Esophagus squamous epithelium (tissue), 5 donors: Measurements from ENCODE around the gene SLC9C2. TPM values are rescaled to one million over a fixed set of nuclear protein-coding genes. Genes with fewer than 3 reads are reported as not detected.

Experiments used
- DNase-seq: peaks from one replicate; lab custom pipeline; 2025; lab: John Stamatoyannopoulos, UW
- H3K27ac ChIP-seq, 4 donors: fragments of 200-600 bp; sonication (generic); one replicate each; pipeline ENCODE4 v1.5.1; 2016 to 2019; ENCODE audit warnings: mild to moderate bottlenecking in 1 of 4
- H3K27me3 ChIP-seq, 4 donors: fragments of 200-600 bp; sonication (generic); 1 replicate in 3 of 4; 2 replicates in 1 of 4; pipeline versions ENCODE4 v1.5.1 to v1.6.0; 2017 to 2021; ENCODE audit warnings: antibody characterized with exemption in 1 of 4
- H3K36me3 ChIP-seq, 3 donors: fragments of 200-600 bp; sonication (generic); one replicate each; pipeline ENCODE4 v1.5.1; 2016 to 2019
- H3K4me1 ChIP-seq, 3 donors: fragments of 200-600 bp; sonication (generic); one replicate each; pipeline ENCODE4 v1.5.1; 2017 to 2019
- H3K4me3 ChIP-seq, 4 donors: fragments of 200-600 bp; sonication (generic); 1 replicate in 3 of 4; 2 replicates in 1 of 4; pipeline ENCODE4 v1.5.1; 2016 to 2019; ENCODE audit warnings: mild to moderate bottlenecking in 2 of 4, moderate library complexity in 1 of 4
- H3K9me3 ChIP-seq, 3 donors: fragments of 200-600 bp; sonication (generic); one replicate each; pipeline ENCODE4 v1.5.1; 2016 to 2019
- POLR2A ChIP-seq, 4 donors: fragments of 450-650 bp; IDR thresholded peaks; one replicate each; pipeline ENCODE4 v1.6.1; 2017; ENCODE audit warnings: antibody characterized with exemption in 4 of 4, mild to moderate bottlenecking in 4 of 4, moderate library complexity in 3 of 4
- WGBS, 2 donors: methylation state at CpG; one replicate each; pipeline ENCODE4 v1.1.5; 2018; 5-methylcytosine and 5-hydroxymethylcytosine counted together
- intact Hi-C: fragments of 100-400 bp; cut with DNase I; formaldehyde crosslinking; loops from one replicate; pipeline ENCODE4 v1.15.0; 2022
- total RNA-seq, 4 donors: library from RNA; depleted of rRNA; stranded (reverse); fragments of >200 nt; gene quantifications; one replicate each; pipeline ENCODE4 v1.1.0, GENCODE V29; 2016
- TF ChIP-seq, protein P1 (sequence below), 6 experiments: fragments of 450-650 bp in 4 of 6; fragments of 200-600 bp in 2 of 6; sonication (generic) in 2 of 6; IDR thresholded peaks; one replicate each; pipeline ENCODE4 v1.5.1; 2016 to 2019; ENCODE audit warnings: antibody characterized with exemption in 6 of 6, mild to moderate bottlenecking in 4 of 6, moderate library complexity in 4 of 6
- donor health status: DM: yes; HTN: yes; CAD: no.

SLC9C2 gene
- total RNA-seq, 4 donors from 2014 or later, result not detected

DNA sequence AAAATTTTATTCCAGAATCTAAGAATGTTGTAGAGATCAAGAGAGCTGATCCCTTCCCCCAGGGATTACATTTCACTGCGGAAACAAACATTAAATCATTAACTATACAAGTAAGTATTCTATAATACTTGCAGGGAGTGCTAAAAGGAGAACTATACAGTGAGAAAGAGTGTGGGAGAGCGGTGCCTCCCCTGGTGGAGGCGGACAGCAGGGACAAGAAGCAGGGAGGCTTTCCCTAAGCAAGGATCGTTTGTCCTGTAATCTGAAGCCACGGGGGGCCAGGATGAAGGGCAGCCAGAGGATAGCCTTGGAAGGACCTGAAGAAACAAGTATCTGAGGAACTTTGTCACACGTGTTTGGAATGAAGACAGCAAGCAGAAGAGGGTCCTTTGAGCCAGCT, 40.1 kb downstream of the SLC9C2 start:
- H3K27me3 ChIP-seq, result no peaks in the 10 kb centered on the region
- 55 to 60% methylated on average over 6 of the region's 6 CpGs for WGBS, 2 donors
- no peaks in the 10 kb centered on the region for H3K9me3 ChIP-seq
- intact Hi-C loops, result no loop called here
- H3K36me3 ChIP-seq, result no peaks in the 10 kb centered on the region
- H3K4me1 ChIP-seq, result no peaks in the 10 kb centered on the region
- TF ChIP-seq POLR2A (IDR thresholded peaks at IDR 0.05), result no peak
- no peak overlapping the region for H3K27ac ChIP-seq
- no peak for DNase-seq
- no peak overlapping the region for H3K4me3 ChIP-seq

DNA sequence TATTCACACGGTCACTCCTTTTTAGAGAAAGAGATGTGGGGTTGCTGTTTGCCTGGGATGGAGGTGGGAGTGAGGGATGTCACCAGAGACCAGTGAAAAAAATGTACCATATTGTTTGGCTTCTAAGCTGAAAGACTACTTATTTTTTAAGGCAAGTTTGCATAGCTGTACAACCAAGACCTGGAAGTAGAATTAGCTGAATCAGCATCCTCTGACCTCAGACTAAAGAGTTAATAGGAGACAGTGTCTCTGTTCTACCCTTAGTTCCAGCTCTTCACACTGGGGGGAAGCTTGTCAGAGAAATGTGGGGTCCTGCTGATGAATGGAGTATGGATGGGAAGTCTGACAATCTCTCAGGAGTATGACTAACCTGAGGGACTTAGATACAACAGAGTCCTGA, 41.6 kb downstream of the SLC9C2 start:
- intact Hi-C loops, result no loop called here
- H3K4me3 ChIP-seq, result no peak overlapping the region
- no peaks in the 10 kb centered on the region for H3K36me3 ChIP-seq
- no peak overlapping the region for H3K27ac ChIP-seq
- H3K27me3 ChIP-seq, result no peaks in the 10 kb centered on the region
- 83% methylated on average over 1 of the region's 1 CpG; no CpG with 5 or more reads in 1 of the 2 donors for WGBS, 2 donors
- no peaks in the 10 kb centered on the region for H3K9me3 ChIP-seq
- DNase-seq, result no peak
- no peak for TF ChIP-seq POLR2A (IDR thresholded peaks at IDR 0.05)
- TF ChIP-seq, protein P1, sequence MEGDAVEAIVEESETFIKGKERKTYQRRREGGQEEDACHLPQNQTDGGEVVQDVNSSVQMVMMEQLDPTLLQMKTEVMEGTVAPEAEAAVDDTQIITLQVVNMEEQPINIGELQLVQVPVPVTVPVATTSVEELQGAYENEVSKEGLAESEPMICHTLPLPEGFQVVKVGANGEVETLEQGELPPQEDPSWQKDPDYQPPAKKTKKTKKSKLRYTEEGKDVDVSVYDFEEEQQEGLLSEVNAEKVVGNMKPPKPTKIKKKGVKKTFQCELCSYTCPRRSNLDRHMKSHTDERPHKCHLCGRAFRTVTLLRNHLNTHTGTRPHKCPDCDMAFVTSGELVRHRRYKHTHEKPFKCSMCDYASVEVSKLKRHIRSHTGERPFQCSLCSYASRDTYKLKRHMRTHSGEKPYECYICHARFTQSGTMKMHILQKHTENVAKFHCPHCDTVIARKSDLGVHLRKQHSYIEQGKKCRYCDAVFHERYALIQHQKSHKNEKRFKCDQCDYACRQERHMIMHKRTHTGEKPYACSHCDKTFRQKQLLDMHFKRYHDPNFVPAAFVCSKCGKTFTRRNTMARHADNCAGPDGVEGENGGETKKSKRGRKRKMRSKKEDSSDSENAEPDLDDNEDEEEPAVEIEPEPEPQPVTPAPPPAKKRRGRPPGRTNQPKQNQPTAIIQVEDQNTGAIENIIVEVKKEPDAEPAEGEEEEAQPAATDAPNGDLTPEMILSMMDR (IDR thresholded peaks at IDR 0.05), result no peak
- H3K4me1 ChIP-seq, result no peaks in the 10 kb centered on the region

DNA sequence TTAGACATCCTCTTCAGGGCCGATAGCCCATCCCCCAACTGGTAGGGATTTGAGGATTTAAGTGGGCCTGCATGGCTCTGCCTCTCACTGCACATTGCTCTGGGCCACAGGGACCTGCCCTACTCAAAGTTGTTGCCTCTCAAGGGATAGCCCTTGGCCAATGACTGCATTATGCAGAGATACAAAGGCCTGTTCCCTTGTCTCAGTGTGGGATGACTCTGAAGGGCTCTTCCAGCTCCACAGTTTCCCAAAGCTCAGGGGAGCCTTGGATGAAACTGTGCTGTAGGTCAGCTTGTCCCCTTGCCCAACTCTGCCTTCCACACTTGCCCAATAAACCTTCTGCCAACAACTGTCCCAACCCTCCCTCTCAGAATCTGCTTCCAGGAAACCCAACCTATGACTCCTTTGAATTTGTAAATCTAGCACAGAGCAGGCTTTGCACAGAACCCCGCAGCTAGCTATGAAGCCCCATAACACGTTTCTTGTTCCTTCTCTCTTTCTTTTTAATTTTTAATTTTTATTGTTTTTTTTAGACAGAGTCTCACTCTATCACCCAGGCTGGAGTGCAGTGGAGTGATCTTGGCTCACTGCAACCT, 42.5 kb downstream of the SLC9C2 start:
- H3K27ac ChIP-seq, result no peak overlapping the region
- TF ChIP-seq, protein P1 (IDR thresholded peaks at IDR 0.05), result no peak
- TF ChIP-seq POLR2A (IDR thresholded peaks at IDR 0.05), result no peak
- H3K27me3 ChIP-seq, result no peaks in the 10 kb centered on the region
- H3K4me1 ChIP-seq, result no peaks in the 10 kb centered on the region
- H3K4me3 ChIP-seq, result no peak overlapping the region
- no peaks in the 10 kb centered on the region for H3K9me3 ChIP-seq
- intact Hi-C loops, result no loop called here
- WGBS, 2 donors, result 77 to 87% methylated on average over 3 of the region's 3 CpGs
- no peaks in the 10 kb centered on the region for H3K36me3 ChIP-seq
- DNase-seq, result no peak

DNA sequence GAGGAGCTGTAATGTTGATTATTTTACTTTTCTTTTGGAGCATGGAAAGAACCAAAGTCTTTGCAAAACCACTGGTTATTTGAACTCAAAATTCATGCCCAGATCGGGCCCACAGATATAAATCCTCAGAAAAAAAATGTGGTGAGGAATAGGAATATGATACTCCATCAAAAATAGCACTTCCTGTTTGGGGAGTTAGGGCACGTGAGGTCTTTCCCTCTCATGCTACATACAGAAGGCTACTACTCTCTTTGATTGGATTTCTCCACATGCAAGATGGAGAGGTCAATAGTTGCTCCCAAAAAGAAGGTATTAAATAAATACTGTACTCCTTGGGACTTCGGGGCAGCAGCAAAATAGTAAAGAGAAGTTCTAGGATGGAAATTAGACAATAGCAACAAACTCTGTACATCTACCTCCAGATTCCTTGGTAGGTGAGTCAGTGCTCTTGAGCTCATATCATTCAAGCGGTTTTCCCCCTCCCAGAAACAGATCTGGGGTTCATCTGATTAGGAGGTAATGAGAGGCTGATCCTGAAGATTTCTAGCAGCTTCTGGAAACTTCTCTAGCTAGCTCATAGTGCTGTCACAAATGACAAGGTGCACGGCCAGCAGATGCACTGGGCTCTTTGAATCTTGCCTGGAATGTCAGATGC, 47.1 kb downstream of the SLC9C2 start:
- 55 to 56% methylated on average over 5 of the region's 5 CpGs for WGBS, 2 donors
- H3K4me3 ChIP-seq, result no peak overlapping the region
- intact Hi-C loops, result no loop called here
- H3K9me3 ChIP-seq, result no peaks in the 10 kb centered on the region
- no peak overlapping the region for H3K27ac ChIP-seq
- no peak for TF ChIP-seq POLR2A (IDR thresholded peaks at IDR 0.05)
- TF ChIP-seq, protein P1 (IDR thresholded peaks at IDR 0.05), result no peak
- no peaks in the 10 kb centered on the region for H3K27me3 ChIP-seq
- no peaks in the 10 kb centered on the region for H3K4me1 ChIP-seq
- no peak for DNase-seq
- no peaks in the 10 kb centered on the region for H3K36me3 ChIP-seq

DNA sequence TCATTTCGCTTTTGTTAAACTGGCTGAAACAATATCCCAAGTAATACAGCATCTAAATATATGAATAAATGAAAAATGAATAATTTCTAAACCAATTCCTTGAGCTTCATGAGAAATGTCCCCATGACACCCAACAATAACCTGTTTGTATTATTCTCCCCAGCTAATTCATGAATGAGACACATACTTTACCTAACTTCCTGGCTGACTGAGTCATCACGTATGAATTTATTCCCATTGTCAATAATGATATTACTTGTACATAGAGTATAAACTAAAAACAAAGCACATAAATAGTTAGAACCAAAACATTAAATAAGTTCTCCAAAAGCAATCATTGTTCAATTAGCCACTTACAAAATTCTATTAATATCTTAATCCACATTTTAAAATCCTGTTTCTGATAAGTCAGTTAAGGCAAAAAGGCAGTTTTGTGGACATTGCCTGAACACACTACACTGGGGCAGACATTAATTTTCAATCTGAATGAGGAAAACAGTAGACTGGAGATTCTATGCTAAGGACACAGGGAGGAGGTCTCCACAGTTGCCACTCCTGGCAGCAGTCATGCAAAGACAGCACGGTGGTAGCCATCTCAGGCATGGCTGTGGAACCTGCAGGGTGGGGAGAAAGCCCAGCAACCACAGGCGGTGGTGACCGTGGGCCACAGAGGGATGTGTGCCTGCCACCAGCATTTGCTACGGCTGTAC, 48.2 kb downstream of the SLC9C2 start:
- H3K27me3 ChIP-seq, result no peaks in the 10 kb centered on the region
- intact Hi-C loops, result no loop called here
- 77 to 85% methylated on average over 5 to 6 of the region's 6 CpGs for WGBS, 2 donors
- H3K36me3 ChIP-seq, result no peaks in the 10 kb centered on the region
- no peak for TF ChIP-seq POLR2A (IDR thresholded peaks at IDR 0.05)
- TF ChIP-seq, protein P1 (IDR thresholded peaks at IDR 0.05), result no peak
- H3K9me3 ChIP-seq, result no peaks in the 10 kb centered on the region
- H3K4me3 ChIP-seq, result no peak overlapping the region
- no peak overlapping the region for H3K27ac ChIP-seq
- H3K4me1 ChIP-seq, result no peaks in the 10 kb centered on the region
- DNase-seq, result no peak
